BJ (cell line): Measurements from ENCODE around the gene NSUN3. TPM values are rescaled to one million over a fixed set of nuclear protein-coding genes. Genes with fewer than 3 reads are reported as not detected.
"Not testable (repeated sequence)": the region's sequence is repeated elsewhere in the genome, so short reads cannot be mapped to it uniquely, and the experiment has no call there.

ENCODE experiments used
- CTCF ChIA-PET: fragments of 350-600 bp; formaldehyde crosslinking; extraction: SDS; loops from one replicate; lab custom pipeline; 2021; ENCODE audit warnings: antibody characterized with exemption, inconsistent platforms; lab: Yijun Ruan, JAX
- POLR2A ChIA-PET: fragments of 300-600 bp; sonication (Branson Sonifier 250); formaldehyde crosslinking; extraction: SDS; loops from one replicate; lab custom pipeline; 2021; ENCODE audit warnings: antibody characterized with exemption; lab: Charles Lee
- DNase-seq: peaks from one replicate; pipeline ENCODE4 v3.0.0-alpha.2; 2011; ENCODE audit warnings: low read depth
- H3K27me3 ChIP-seq: 2 replicates; pipeline ENCODE4 v1.6.0; 2011; ENCODE audit warnings: low read length; ENCODE audit not compliant: control insufficient read depth, insufficient read depth
- H3K36me3 ChIP-seq: 2 replicates; pipeline ENCODE4 v1.5.1; 2011; ENCODE audit warnings: low read length; ENCODE audit not compliant: control insufficient read depth, insufficient read depth
- H3K4me3 ChIP-seq: 2 replicates; pipeline ENCODE4 v1.5.1; 2011; ENCODE audit warnings: low read depth, mild to moderate bottlenecking, control low read depth, low read length
- CTCF ChIP-seq: IDR thresholded peaks from 2 replicates; pipeline ENCODE4 v1.5.1; 2011; ENCODE audit warnings: low read depth, mild to moderate bottlenecking, control low read depth, inconsistent platforms, low read length, moderate library complexity; ENCODE audit not compliant: insufficient read depth
- polyA plus RNA-seq: library from polyadenylated mRNA; depleted of rRNA; stranded (reverse); fragments of >200 nt; gene quantifications from 2 replicates; pipeline ENCODE4 v1.2.3, GENCODE V29; 2011

The NSUN3 gene
- polyA plus RNA-seq, 1 experiment, result 8.7 TPM

GRCh38 chr3:94026623-94027022 is 36.2 kb upstream of the NSUN3 start:
- Histone ChIP-seq H3K36me3 (no peaks in the 10 kb centered on the region), H3K4me3 (no peak overlapping the region), H3K27me3 (no peaks in the 10 kb centered on the region)
- ChIA-PET POLR2A (no interaction called here), CTCF (no interaction called here)
- TF ChIP-seq CTCF, result no peak
- DNase-seq, result no peak

- ChIA-PET CTCF (interaction anchor here (0.9 kb wide), 1 partner anchor 41 kb away, joined by 3 read pairs; no protein-coding TSS in a partner anchor), POLR2A (no interaction called here)
- no peak for TF ChIP-seq CTCF
- Histone ChIP-seq H3K27me3 (no peaks in the 10 kb centered on the region), H3K36me3 (no peaks in the 10 kb centered on the region), H3K4me3 (no peak within 1 kb of the TSS)
- no peak for DNase-seq
These were observed 34.6 kb upstream of the NSUN3 start, which contains the start of gene STX19 for GRCh38 chr3:94028093-94028837. STX19 (minus strand) TSS chr3:94028597; CDS start chr3:94015269, 13,328 bp downstream.

DNA sequence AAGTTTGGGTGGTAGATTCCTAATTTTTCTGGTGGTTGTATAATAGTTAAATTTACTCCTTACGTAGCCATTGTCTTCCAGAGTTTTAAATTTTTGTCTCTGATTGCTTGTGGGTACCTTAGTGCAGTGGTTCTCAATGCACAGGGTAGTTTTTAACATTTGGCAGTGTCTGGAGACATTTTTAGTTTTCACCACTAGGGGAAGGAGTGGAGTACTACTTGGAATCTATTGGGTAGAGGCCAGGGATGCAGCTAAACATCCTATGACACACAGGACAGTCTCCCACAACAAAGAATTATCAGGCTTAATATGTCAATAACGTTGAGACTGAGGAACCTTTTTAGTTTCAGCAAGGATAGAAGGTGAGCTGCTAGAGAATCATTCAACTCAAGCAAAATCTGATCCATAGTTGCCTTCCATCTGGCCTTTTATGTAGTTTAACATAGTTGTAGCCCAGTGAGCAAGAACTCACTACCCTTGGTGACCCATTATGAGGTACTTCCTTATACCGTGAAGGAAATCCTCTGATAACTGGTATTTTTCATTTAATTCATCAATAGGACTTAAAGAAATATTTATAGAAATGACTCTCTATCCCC is 25.9 kb upstream of the NSUN3 start:
- no peaks in the 10 kb centered on the region for H3K36me3 ChIP-seq
- H3K27me3 ChIP-seq, result no peaks in the 10 kb centered on the region
- TF ChIP-seq CTCF, result peak; percentile 63
- ChIA-PET POLR2A (no interaction called here), CTCF (interaction anchor here (0.7 to 2.0 kb wide), 9 partner anchors 10 to 32 kb away, joined by 3 to 7 read pairs (median 4); partner anchors contain the start of genes DHFR2 and NSUN3)
- no peak for DNase-seq
- H3K4me3 ChIP-seq, result no peak overlapping the region

GRCh38 chr3:94043285-94043684 is 19.6 kb upstream of the NSUN3 start:
- ChIA-PET CTCF (no interaction called here), POLR2A (no interaction called here)
- H3K4me3 ChIP-seq, result no peak overlapping the region
- no peak for DNase-seq
- no peak for TF ChIP-seq CTCF
- no peaks in the 10 kb centered on the region for H3K36me3 ChIP-seq
- H3K27me3 ChIP-seq, result no peaks in the 10 kb centered on the region

DNA sequence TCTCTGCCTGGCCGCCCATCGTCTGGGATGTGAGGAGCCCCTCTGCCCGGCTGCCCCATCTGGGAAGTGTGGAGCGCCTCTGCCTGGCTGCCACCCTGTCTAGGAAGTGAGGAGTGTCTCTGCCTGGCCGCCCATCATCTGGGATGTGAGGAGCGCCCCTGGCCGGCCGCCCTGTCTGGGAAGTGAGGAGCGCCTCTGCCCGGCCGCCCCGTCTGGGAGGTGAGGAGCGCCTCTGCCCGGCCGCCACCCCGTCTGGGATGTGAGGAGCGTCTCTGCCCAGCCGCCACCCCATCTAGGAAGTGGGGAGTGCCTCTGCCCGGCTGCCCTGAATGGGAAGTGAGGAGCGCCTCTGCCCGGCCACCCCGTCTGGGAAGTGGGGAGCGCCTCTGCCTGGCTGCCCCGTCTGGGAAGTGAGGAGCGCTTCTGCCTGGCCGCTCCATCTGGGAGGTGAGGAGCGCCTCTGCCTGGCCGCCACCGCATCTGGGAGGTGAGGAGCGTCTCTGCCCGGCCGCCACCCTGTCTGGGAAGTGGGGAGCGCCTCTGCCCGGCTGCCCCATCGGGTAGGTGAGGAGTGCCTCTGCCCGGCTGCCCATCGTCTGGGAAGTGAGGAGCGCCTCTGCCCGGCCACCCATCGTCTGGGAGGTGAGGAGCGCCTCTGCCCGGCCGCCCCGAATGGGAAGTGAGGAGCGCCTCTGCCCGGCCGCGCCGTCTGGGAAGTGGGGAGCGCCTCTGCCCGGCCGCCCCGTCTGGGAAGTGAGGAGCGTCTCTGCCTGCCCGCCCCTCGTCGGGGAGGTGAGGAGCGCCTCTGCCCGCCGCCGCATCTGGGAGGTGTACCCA is 18.5 kb upstream of the NSUN3 start:
- POLR2A ChIA-PET, H3K36me3 ChIP-seq, DNase-seq, CTCF ChIA-PET, H3K27me3 ChIP-seq, H3K4me3 ChIP-seq: not testable (repeated sequence)
